Sigmoid colon (tissue), 7 donors: ENCODE measurements around the gene MAGEH1. TPM values are rescaled to one million over a fixed set of nuclear protein-coding genes. Genes with fewer than 3 reads are reported as not detected.
A peak's percentile ranks its signal among the peaks of the same experiment; 100 is the strongest.

ENCODE experiments used
- DNase-seq: peaks from one replicate; pipeline ENCODE4 v3.0.0-alpha.2; 2019
- H3K27ac ChIP-seq, 4 donors: fragments of 200-600 bp; sonication (generic); one replicate each; pipeline ENCODE4 v1.5.1; 2016 to 2019; ENCODE audit warnings: mild to moderate bottlenecking in 1 of 4
- H3K27me3 ChIP-seq, 3 donors: fragments of 200-600 bp; sonication (generic); one replicate each; pipeline ENCODE4 v1.5.1; 2019; ENCODE audit warnings: mild to moderate bottlenecking in 1 of 3
- H3K36me3 ChIP-seq, 4 donors: fragments of 200-600 bp; sonication (generic); one replicate each; pipeline ENCODE4 v1.5.1; 2016 to 2019
- H3K4me1 ChIP-seq, 4 donors: fragments of 200-600 bp; sonication (generic); one replicate each; pipeline ENCODE4 v1.5.1; 2017 to 2019
- H3K4me3 ChIP-seq, 4 donors: fragments of 200-600 bp; sonication (generic); one replicate each; pipeline ENCODE4 v1.5.1; 2017 to 2019; ENCODE audit warnings: mild to moderate bottlenecking in 2 of 4, moderate library complexity in 1 of 4
- H3K9me3 ChIP-seq, 4 donors: fragments of 200-600 bp in 3 of 4; sonication (generic) in 3 of 4; one replicate each; pipeline versions ENCODE4 v1.5.1 to v1.6.1; 2013 to 2019
- CTCF ChIP-seq, 4 experiments: fragments of 450-650 bp in 3 of 4; fragments of 200-600 bp in 1 of 4; IDR thresholded peaks; one replicate each; pipeline ENCODE4 v1.5.1; 2016 to 2019; ENCODE audit warnings: antibody characterized with exemption in 4 of 4, mild to moderate bottlenecking in 3 of 4, moderate library complexity in 2 of 4
- EP300 ChIP-seq, 4 donors: sonication (generic); formaldehyde crosslinking; IDR thresholded peaks; one replicate each; pipeline ENCODE4 v1.6.1; 2017; ENCODE audit warnings: antibody characterized with exemption in 4 of 4
- POLR2A ChIP-seq, 2 donors: fragments of 450-650 bp; IDR thresholded peaks; one replicate each; pipeline ENCODE4 v1.6.1; 2016; ENCODE audit warnings: antibody characterized with exemption in 2 of 2, mild to moderate bottlenecking in 2 of 2, moderate library complexity in 2 of 2
- POLR2AphosphoS5 ChIP-seq, 4 donors: sonication (generic); formaldehyde crosslinking; IDR thresholded peaks; one replicate each; pipeline ENCODE4 v1.6.1; 2017; ENCODE audit warnings: antibody characterized with exemption in 4 of 4
- WGBS, 2 donors: extraction: QIAGEN DNeasy Blood & Tissue Kit; methylation state at CpG; one replicate each; pipeline ENCODE4 v1.1.7; 2013; 5-methylcytosine and 5-hydroxymethylcytosine counted together
- intact Hi-C: fragments of 100-400 bp; cut with DNase I; formaldehyde crosslinking; loops from one replicate; pipeline ENCODE4 v1.15.1; 2023
- polyA plus RNA-seq, 3 donors: library from polyadenylated mRNA; stranded (reverse); fragments of 200-250 nt; gene quantifications; one replicate each; pipeline ENCODE4 v1.2.3, GENCODE V29; 2013
- small RNA-seq, 3 donors: library from RNA; depleted of rRNA; stranded (forward); fragments of <200 nt; gene quantifications; one replicate each; pipeline ENCODE3, GENCODE V24; 2016
- total RNA-seq, 4 donors: library from RNA; depleted of rRNA; stranded (reverse); fragments of >200 nt; gene quantifications; one replicate each; pipeline ENCODE4 v1.1.0, GENCODE V29; 2016
- donor health status: healthy with polysubstance abuse.
- donor health status: Bipolar disorder and iron deficiency.
- donor health status: healthy.

The MAGEH1 gene
- total and polyA plus RNA-seq, 7 donors, result 2.5 to 39.8 (median 27.3) TPM

GRCh38 chrX:55490974-55491373, 39.0 kb downstream of the MAGEH1 start:
- intact Hi-C loops, result no loop called here
- H3K4me3 ChIP-seq, result no peak overlapping the region
- peak overlapping the region in 1 of 4 donors; percentile 94 for H3K27ac ChIP-seq
- H3K4me1 ChIP-seq, result peaks cover 0 to 12% (median 2%) of the 10 kb centered on the region in 4 donors
- 70 to 84% methylated on average over 4 of the region's 4 CpGs for WGBS, 2 donors
- TF ChIP-seq POLR2AphosphoS5 (IDR thresholded peaks at IDR 0.05), result no peak
- no peak for TF ChIP-seq POLR2A (IDR thresholded peaks at IDR 0.05)
- TF ChIP-seq CTCF (IDR thresholded peaks at IDR 0.05), result no peak
- TF ChIP-seq EP300 (IDR thresholded peaks at IDR 0.05), result no peak
- no peak for DNase-seq
- no peaks in the 10 kb centered on the region for H3K9me3 ChIP-seq
- H3K27me3 ChIP-seq, result no peaks in the 10 kb centered on the region
- no peaks in the 10 kb centered on the region for H3K36me3 ChIP-seq

Small RNA genes within 50 kb of the gene (small RNA-seq; reads per million reads assigned to genes)
- gene MIR4536-2, result 0 reads per million in 3 donors

Other genes with a start within 250 kb of the MAGEH1 start
- gene PAGE5, start 231.8 kb upstream of the MAGEH1 start, total RNA-seq, result not detected
- gene PAGE5, start 231.8 kb upstream of the MAGEH1 start, polyA plus RNA-seq, result not detected
- gene PAGE3, start 187.2 kb upstream of the MAGEH1 start, total RNA-seq, result not detected
- not detected for gene PAGE3, start 187.2 kb upstream of the MAGEH1 start, polyA plus RNA-seq
- gene USP51, start 37.7 kb downstream of the MAGEH1 start, total RNA-seq, result 1 to 10 TPM; 2.1 to 3.5 (median 2.6) TPM
- gene USP51, start 37.7 kb downstream of the MAGEH1 start, polyA plus RNA-seq, result under 1 TPM; 0.23 to 0.60 (median 0.47) TPM
- gene FOXR2, start 171.3 kb downstream of the MAGEH1 start, total RNA-seq, result not detected
- gene FOXR2, start 171.3 kb downstream of the MAGEH1 start, polyA plus RNA-seq, result not detected